ENCODE data around the gene PDHX.

The PDHX gene

GRCh38 chr11:34988294-34989255, 72.2 kb downstream of the PDHX start:
- no peak for TF ChIP-seq CTCF (IDR thresholded peaks at IDR 0.05; ENCODE audit: borderline replicate concordance, insufficient read depth, low read depth, low read length)

GRCh38 chr11:34990916-34991315, 74.5 kb downstream of the PDHX start:
- H3K4me3 ChIP-seq (ENCODE audit: low read depth, low read length), result no peak overlapping the region
- no peak for TF ChIP-seq CTCF (IDR thresholded peaks at IDR 0.05; ENCODE audit: borderline replicate concordance, insufficient read depth, low read depth, low read length)

More at GRCh38 chr11:34988294-34989255, 72.2 kb downstream of the PDHX start:
- no peak overlapping the region for H3K4me3 ChIP-seq (ENCODE audit: low read depth, low read length)

- TF ChIP-seq CTCF (IDR thresholded peaks at IDR 0.05; ENCODE audit: borderline replicate concordance, insufficient read depth, low read depth, low read length), result no peak
- H3K4me3 ChIP-seq (ENCODE audit: low read depth, low read length), result no peak overlapping the region
Observed at GRCh38 chr11:34994854-34995253, 78.4 kb downstream of the PDHX start.

GRCh38 chr11:34996958-34997357, 80.5 kb downstream of the PDHX start:
- TF ChIP-seq CTCF (IDR thresholded peaks at IDR 0.05; ENCODE audit: borderline replicate concordance, insufficient read depth, low read depth, low read length), result no peak
- no peak overlapping the region for H3K4me3 ChIP-seq (ENCODE audit: low read depth, low read length)

GRCh38 chr11:34997952-34998528, 81.6 kb downstream of the PDHX start:
- no peak overlapping the region for H3K4me3 ChIP-seq (ENCODE audit: low read depth, low read length)
- TF ChIP-seq CTCF (IDR thresholded peaks at IDR 0.05; ENCODE audit: borderline replicate concordance, insufficient read depth, low read depth, low read length), result no peak

GRCh38 chr11:34999453-34999852, 83.0 kb downstream of the PDHX start:
- no peak overlapping the region for H3K4me3 ChIP-seq (ENCODE audit: low read depth, low read length)
- TF ChIP-seq CTCF (IDR thresholded peaks at IDR 0.05; ENCODE audit: borderline replicate concordance, insufficient read depth, low read depth, low read length), result no peak
